Activated CD4-positive, alpha-beta T cell treated with anti-CD3 and anti-CD28 coated beads for 48 hours (primary cell): Measurements from ENCODE around the gene PARP1.

Experiments used
- DNase-seq: peaks from one replicate; pipeline ENCODE4 v3.0.0-alpha.2; 2020

Gene PARP1

DNA sequence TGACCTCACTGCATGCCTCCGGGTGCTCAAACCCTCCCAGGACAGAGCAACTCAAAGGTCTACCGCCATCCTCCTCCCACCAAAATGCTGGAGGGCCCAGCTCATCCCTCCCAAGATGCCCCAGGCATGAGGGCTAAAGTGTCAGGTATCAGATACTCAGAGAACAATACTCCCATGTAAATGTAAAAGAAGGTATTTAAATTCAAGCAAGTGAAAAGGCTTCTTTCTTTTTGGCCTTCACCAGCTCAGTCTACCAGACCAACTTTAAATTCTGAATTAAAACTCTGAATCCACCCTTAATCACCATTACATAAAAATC is 3.0 kb downstream of the PARP1 start:
- no peak for DNase-seq

- DNase-seq, result no peak
These were observed 3.6 kb downstream of the PARP1 start for GRCh38 chr1:226404063-226404903.

- peak; percentile 23 for DNase-seq
These were observed 4.5 kb downstream of the PARP1 start for GRCh38 chr1:226403201-226404034.

- DNase-seq, result no peak
These were observed 5.1 kb downstream of the PARP1 start for GRCh38 chr1:226402739-226403165.

GRCh38 chr1:226401355-226402303 is 6.3 kb downstream of the PARP1 start:
- no peak for DNase-seq

- no peak for DNase-seq
These were observed 7.2 kb downstream of the PARP1 start for GRCh38 chr1:226400519-226401354.

DNA sequence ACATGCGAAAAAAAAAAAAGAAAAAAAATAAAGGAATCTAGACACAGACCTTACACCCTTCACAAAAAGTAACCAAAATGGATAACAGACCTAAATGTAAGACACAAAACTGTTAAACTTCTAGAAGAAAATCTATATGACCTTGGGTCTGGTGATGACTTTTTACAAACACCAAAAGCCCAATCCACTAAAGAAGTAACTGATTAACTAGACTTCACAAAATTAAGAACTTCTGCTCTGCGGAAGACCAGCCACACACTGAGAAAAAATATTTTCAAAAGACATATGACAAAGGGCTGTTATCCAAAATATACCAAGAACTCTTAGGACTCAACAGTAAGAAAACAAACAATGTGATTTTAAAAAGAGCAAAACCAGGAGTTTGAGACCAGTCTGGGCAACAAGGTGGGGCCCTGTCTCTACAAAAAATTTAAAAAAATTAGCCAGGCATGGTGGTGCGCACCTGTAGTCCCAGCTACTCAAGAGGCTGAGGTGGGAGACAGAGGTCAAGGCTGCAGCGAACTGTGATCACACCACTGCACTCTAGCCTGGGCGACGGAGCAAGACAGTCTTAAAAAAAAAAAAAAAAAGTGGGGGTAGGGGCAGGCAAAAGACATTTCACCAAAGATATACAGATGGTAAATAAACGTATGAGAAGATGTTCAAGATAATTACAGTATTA is 9.8 kb downstream of the PARP1 start:
- no peak for DNase-seq

- no peak for DNase-seq
These were observed 10.6 kb downstream of the PARP1 start for GRCh38 chr1:226397011-226397926.

DNA sequence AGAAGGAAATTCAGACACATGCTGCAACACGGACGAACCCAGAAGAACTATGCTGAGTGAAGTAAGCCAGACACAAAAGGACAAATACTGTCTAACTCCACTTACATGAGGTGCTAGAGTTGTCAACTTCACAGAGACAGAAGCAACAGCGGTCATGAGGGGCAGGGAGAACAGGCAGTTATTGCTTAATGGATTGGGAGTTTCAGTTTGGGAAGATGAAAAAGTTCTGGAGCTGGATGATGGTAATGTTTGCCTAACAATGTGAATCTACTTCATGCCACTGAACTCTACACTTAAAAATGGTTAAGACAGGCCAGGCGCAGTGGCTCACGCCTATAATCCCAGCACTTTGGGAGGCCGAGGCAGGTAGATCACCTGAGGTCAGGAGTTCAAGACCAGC is 12.1 kb downstream of the PARP1 start:
- no peak for DNase-seq

GRCh38 chr1:226394462-226394861 is 13.4 kb downstream of the PARP1 start:
- DNase-seq, result no peak

DNA sequence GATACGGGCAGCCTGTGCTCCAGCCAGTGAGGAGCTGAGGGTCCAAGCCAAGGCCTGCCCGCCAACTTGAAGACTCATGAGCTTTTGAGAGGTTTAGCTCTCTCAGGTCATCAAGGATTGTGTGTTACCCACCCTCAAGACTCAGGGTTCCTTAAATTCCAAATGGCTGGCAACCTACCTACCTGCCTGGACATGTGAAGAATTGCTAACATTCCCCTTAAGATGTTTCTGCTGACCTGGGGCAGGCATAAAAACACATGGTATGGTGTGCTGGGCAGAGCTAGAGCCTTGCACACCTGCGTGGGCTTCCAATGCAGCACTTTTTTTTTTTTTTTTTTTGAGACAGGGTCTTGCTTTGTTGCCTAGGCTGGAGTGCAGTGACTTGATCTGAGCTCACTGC is 17.2 kb downstream of the PARP1 start:
- no peak for DNase-seq

DNA sequence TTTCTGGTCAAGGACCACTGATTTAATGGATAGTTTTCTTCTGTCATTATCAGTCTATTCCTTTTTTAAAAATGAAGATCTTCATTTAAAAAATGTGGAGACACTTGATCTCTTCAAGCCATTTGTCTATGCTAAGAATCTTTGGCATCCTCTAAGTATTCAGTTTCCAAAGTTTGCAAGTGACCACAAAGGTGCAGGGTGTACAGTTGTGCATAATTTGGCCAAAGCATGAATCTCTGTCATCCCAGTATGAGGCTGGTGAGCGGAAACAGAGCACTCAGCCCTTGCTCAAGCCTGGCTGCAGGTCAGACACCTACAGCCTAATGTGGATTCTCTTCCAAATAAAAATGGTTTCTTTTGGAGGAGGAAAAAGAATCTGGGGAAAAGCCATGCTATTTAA is 19.8 kb downstream of the PARP1 start:
- DNase-seq, result no peak

DNA sequence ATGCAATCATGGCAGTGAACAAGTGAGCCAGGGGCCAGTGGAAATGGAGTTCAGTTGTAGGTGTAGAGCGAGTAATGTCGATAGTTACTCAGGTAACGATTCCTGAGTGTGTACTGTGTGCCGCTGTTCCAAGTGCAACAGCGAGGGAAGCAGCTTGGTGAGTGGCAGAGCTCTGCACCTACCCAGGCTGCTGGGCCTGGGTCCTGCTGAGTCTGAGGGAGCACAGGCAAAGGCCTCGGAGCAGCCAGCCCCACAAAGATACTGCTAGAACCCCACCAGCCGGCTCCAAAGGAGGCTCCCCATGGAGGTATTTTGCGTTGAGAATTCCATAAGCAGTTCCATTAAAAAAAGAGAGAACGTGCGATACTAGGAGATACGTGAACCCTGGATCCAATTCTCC is 23.2 kb downstream of the PARP1 start:
- DNase-seq, result no peak

GRCh38 chr1:226384040-226384439 is 23.9 kb downstream of the PARP1 start:
- no peak for DNase-seq

DNA sequence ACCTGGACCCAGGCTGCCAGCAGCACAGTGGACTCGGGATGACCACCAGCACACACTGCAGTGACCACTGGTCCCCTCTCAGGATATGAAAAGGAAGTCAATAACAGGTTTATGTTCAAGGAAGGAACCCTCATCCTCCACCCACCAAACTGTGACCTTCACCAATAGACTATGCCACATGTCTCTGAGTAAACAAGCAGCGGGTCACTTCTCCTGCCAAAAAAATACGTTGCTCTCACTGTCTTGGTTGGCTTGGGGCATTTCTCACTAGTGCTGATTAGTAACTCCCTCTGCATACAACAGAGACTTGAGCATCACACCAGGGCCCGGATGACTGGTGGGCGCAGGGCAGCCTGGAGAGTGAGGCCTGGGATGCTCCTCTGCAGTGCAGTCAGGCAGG is 25.9 kb downstream of the PARP1 start:
- no peak for DNase-seq

DNA sequence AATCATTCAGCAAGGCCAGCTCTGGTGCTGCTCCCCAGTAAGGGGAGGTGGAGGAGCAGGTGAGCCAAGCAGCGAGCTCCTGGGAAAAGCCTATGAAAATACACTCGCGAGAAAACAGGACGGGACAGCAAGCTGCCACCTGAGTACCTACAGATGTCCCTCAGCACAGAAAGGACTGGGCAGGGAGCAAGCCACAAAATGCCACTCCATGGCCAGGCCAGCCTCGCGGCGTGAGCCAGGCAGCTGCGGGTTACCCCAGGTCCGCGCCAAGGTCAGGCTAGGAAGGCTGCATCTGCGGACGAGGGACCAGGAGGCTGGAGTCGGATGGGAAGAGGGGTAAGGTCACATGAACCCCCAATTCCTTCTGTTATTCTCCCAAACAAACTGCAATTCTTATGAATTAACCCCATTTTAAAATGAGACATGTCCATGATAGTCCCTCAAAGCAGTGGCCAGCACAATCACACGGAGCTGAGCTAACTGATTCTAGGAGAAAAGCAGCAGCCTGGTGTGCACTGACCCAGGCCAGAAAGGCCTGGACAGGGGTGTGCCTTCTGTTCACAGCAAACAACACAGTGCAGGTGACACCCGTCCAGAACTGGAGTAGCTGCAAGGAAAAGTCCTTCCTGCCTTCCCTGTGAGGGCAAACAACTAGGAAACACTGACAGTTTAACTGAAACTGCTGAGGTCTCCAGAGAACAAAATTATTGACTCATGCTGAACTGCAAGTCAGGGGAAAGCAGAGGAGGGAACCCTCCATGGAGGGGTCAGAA is 26.5 kb downstream of the PARP1 start:
- no peak for DNase-seq

DNA sequence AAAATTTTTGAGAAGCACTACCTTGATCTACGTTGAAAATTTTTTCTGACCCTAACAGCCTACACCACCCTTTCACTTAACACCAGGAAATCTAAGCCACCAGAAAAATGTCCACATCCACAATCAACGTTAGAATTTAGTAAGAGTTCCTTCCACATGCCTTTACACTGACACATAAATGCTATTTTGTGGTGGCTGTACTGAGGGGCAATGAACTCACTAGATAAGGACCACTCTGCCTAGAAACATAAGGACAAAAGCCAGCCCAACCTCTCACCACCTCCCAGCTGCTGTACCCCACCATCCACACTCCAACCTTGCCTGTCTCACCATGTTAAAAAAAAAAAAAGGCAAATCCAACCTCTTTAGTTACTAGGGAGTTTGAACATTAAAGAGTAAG is 29.8 kb downstream of the PARP1 start:
- DNase-seq, result no peak

- DNase-seq, result no peak
These were observed 31.6 kb downstream of the PARP1 start for GRCh38 chr1:226376300-226376699.

- no peak for DNase-seq
These were observed 34.5 kb downstream of the PARP1 start for GRCh38 chr1:226373376-226373775.

DNA sequence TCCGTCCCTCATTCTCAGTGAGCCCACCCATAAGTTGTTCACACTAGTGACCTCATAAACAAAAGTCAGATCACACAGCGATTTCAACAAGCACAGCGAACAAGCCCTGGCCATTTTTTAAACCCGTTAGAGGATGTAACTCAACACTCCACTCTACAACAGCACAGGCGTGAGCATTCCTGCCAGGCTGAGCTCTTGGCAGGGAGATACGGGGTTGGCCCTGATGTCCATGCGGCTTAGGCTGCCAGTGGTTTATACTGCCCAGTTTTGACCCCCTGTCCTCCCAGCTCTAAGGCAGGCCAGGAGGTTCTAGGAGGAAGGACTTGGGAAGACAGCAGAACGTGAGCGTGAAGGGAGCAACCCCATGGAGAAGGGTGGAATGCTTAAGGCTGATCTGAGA is 35.0 kb downstream of the PARP1 start:
- no peak for DNase-seq
